PFSK-1 (cell line): Measurements from ENCODE around the gene ZBTB7A.

Source experiments
- FOXP2 ChIP-seq: optimal IDR thresholded peaks from 2 replicates; pipeline ENCODE3; 2011; ENCODE audit warnings: borderline replicate concordance, control low read depth, inconsistent platforms; ENCODE audit not compliant: insufficient read depth; ENCODE audit errors: extremely low read length, extremely low read depth
- POLR2AphosphoS5 ChIP-seq: IDR thresholded peaks from 2 replicates; pipeline ENCODE4 v1.6.1; 2012; ENCODE audit warnings: low read depth, mild to moderate bottlenecking, control low read depth, low read length, moderate library complexity
- REST ChIP-seq, 2 experiments: IDR thresholded peaks; 2 replicates each; pipeline versions ENCODE4 v1.6.1 to v1.8.0; 2011 to 2012; ENCODE audit warnings: low read depth in 2 of 2, low read length in 2 of 2, control low read depth in 1 of 2, inconsistent platforms in 1 of 2, mild to moderate bottlenecking in 1 of 2, moderate library complexity in 1 of 2; ENCODE audit not compliant: insufficient read depth in 1 of 2
- SIN3A ChIP-seq: IDR thresholded peaks from 2 replicates; pipeline ENCODE4 v1.6.1; 2012; ENCODE audit warnings: mild to moderate bottlenecking, low read length, moderate library complexity, borderline replicate concordance; ENCODE audit not compliant: insufficient read depth
- TAF1 ChIP-seq: IDR thresholded peaks from 2 replicates; pipeline ENCODE4 v1.6.1; 2012; ENCODE audit warnings: low read length, control low read depth, borderline replicate concordance; ENCODE audit not compliant: insufficient read depth

ZBTB7A gene

GRCh38 chr19:4102339-4103079 lies 35.8 kb upstream of the ZBTB7A start:
- TF ChIP-seq TAF1 (no peak), POLR2AphosphoS5 (no peak), SIN3A (no peak), REST (IDR thresholded peaks at IDR 0.05; ENCODE audit: insufficient read depth in 1 of 2, low read depth in 2 of 2, low read length in 2 of 2) (no peak), FOXP2 (no peak)

- TF ChIP-seq POLR2AphosphoS5, result no peak
- TF ChIP-seq SIN3A, result no peak
- no peak for TF ChIP-seq TAF1
- TF ChIP-seq REST (IDR thresholded peaks at IDR 0.05; ENCODE audit: insufficient read depth in 1 of 2, low read depth in 2 of 2, low read length in 2 of 2), result no peak
- TF ChIP-seq FOXP2, result no peak
Observed at GRCh38 chr19:4101496-4101770, 34.7 kb upstream of the ZBTB7A start.

GRCh38 chr19:4100647-4101495 lies 34.2 kb upstream of the ZBTB7A start:
- TF ChIP-seq TAF1 (no peak), POLR2AphosphoS5 (no peak), REST (IDR thresholded peaks at IDR 0.05; ENCODE audit: insufficient read depth in 1 of 2, low read depth in 2 of 2, low read length in 2 of 2) (no peak), FOXP2 (no peak)

GRCh38 chr19:4099041-4099764 lies 32.5 kb upstream of the ZBTB7A start:
- TF ChIP-seq POLR2AphosphoS5 (no peak), REST (IDR thresholded peaks at IDR 0.05; ENCODE audit: insufficient read depth in 1 of 2, low read depth in 2 of 2, low read length in 2 of 2) (no peak), SIN3A (no peak), TAF1 (no peak), FOXP2 (no peak)
